CD4-positive, alpha-beta T cell (primary cell): ENCODE measurements around the gene GFOD2. TPM values are rescaled to one million over a fixed set of nuclear protein-coding genes. Genes with fewer than 3 reads are reported as not detected.

ENCODE experiments used
- ATAC-seq: fragments of 200-7000 bp; cut with Tn5 transposase; one replicate; pipeline ENCODE4 v1.10.0; 2022; ENCODE audit warnings: mild to moderate bottlenecking; ENCODE audit not compliant: poor library complexity
- CTCF ChIA-PET: fragments of 350-600 bp; sonication (Branson Sonifier 250); formaldehyde crosslinking; loops from one replicate; lab custom pipeline; 2021; ENCODE audit warnings: antibody characterized with exemption, inconsistent platforms; lab: Charles Lee
- POLR2A ChIA-PET: fragments of 350-600 bp; sonication (Branson Sonifier 250); formaldehyde crosslinking; loops from one replicate; lab custom pipeline; 2021; ENCODE audit warnings: antibody characterized with exemption, inconsistent platforms; lab: Charles Lee
- DNase-seq, 14 experiments: peaks; one replicate each; pipeline ENCODE4 v3.0.0-alpha.2; 2013 to 2020; ENCODE audit warnings: mixed read lengths in 2 of 14
- H3K27ac ChIP-seq, 2 donors: one replicate each; pipeline versions ENCODE4 v1.5.1 to v1.7.0; 2013; ENCODE audit warnings: low read length in 2 of 2, low read depth in 1 of 2, mild to moderate bottlenecking in 1 of 2
- H3K27me3 ChIP-seq, 2 experiments: 1 replicate in 1 of 2; 2 replicates in 1 of 2; pipeline versions ENCODE4 v1.6.1 to v1.7.0; 2013; ENCODE audit warnings: low read length in 2 of 2, control low read depth in 1 of 2, mild to moderate bottlenecking in 1 of 2, moderate library complexity in 1 of 2; ENCODE audit not compliant: insufficient read depth in 2 of 2, control insufficient read depth in 1 of 2
- H3K36me3 ChIP-seq: one replicate; pipeline ENCODE4 v1.6.1; 2013; ENCODE audit warnings: low read length, control low read depth; ENCODE audit not compliant: insufficient read depth
- H3K4me1 ChIP-seq: one replicate; pipeline ENCODE4 v1.6.1; 2013; ENCODE audit warnings: low read length, control low read depth; ENCODE audit not compliant: insufficient read depth
- H3K4me3 ChIP-seq: one replicate; pipeline ENCODE4 v1.5.1; 2013; ENCODE audit warnings: mild to moderate bottlenecking, low read length, moderate library complexity
- H3K9me3 ChIP-seq, 2 experiments: 1 replicate in 1 of 2; 2 replicates in 1 of 2; pipeline versions ENCODE4 v1.6.1 to v1.7.0; 2013; ENCODE audit warnings: low read length in 2 of 2, mild to moderate bottlenecking in 2 of 2, control low read depth in 1 of 2, moderate library complexity in 1 of 2; ENCODE audit not compliant: control insufficient read depth in 1 of 2, insufficient read depth in 1 of 2
- H3K27ac Mint-ChIP-seq: one replicate; pipeline ENCODE4 v1.8.0; 2020; ENCODE audit warnings: mixed read lengths
- H3K27me3 Mint-ChIP-seq: one replicate; pipeline ENCODE4 v1.8.0; 2021; ENCODE audit warnings: mixed read lengths
- H3K36me3 Mint-ChIP-seq: one replicate; pipeline ENCODE4 v1.8.0; 2021; ENCODE audit warnings: low read depth, mixed read lengths
- H3K4me1 Mint-ChIP-seq: one replicate; pipeline ENCODE4 v1.8.0; 2021; ENCODE audit warnings: low read depth, mixed read lengths
- H3K4me3 Mint-ChIP-seq: one replicate; pipeline ENCODE4 v1.8.0; 2020; ENCODE audit warnings: mild to moderate bottlenecking, mixed read lengths
- H3K9me3 Mint-ChIP-seq: one replicate; pipeline ENCODE4 v1.8.0; 2020; ENCODE audit warnings: mixed read lengths
- CTCF ChIP-seq: fragments of 200-600 bp; IDR thresholded peaks from one replicate; pipeline ENCODE4 v1.8.0; 2022; ENCODE audit warnings: antibody characterized with exemption, mild to moderate bottlenecking
- intact Hi-C, 2 experiments: fragments of 100-400 bp; cut with DNase I in 1 of 2; cut with micrococcal nuclease in 1 of 2; formaldehyde crosslinking; loops; one replicate each; pipeline versions ENCODE4 v1.15.1 to v1.9.0; 2023 to 2025; cut with DNase I, micrococcal nuclease
- total RNA-seq, 174 experiments: library from RNA in 2 of 174; stranded (reverse) in 2 of 174; gene quantifications; one replicate each; pipeline ENCODE4 v1.2.3 and lab custom pipeline; 2021 to 2026

The GFOD2 gene
- total RNA-seq, 2 experiments from 2014 or later, result 2.8 to 3.7 TPM

GRCh38 chr16:67656344-67657016, 62.6 kb downstream of the GFOD2 start:
- Mint-ChIP-seq H3K36me3 (peaks cover 46% of the 10 kb centered on the region), H3K9me3 (no peaks in the 10 kb centered on the region), H3K4me1 (peaks cover 18% of the 10 kb centered on the region), H3K27me3 (no peaks in the 10 kb centered on the region), H3K4me3 (peak overlapping the region; percentile 68), H3K27ac (no peak overlapping the region)
- intact Hi-C loops, result no loop called here
- POLR2A ChIA-PET, result interaction anchor here (1.3 kb wide), 1 partner anchor 11 kb away, joined by 4 read pairs; the partner anchor contains the start of gene CARMIL2
- Histone ChIP-seq H3K27me3 (no peaks in the 10 kb centered on the region), H3K27ac (no peak overlapping the region), H3K4me1 (peaks cover 26% of the 10 kb centered on the region), H3K4me3 (no peak overlapping the region), H3K36me3 (peaks cover 62% of the 10 kb centered on the region), H3K9me3 (no peaks in the 10 kb centered on the region)
- no peak for TF ChIP-seq CTCF
- CTCF ChIA-PET, result no interaction called here
- DNase-seq, result peak in 1 of 14 experiments; percentile 22
- no peak for ATAC-seq

GRCh38 chr16:67655363-67655762, 63.8 kb downstream of the GFOD2 start:
- TF ChIP-seq CTCF, result no peak
- H3K27ac Mint-ChIP-seq, result peak overlapping the region; percentile 24
- POLR2A ChIA-PET, result no interaction called here
- H3K9me3 ChIP-seq, result no peaks in the 10 kb centered on the region
- CTCF ChIA-PET, result no interaction called here
- no peaks in the 10 kb centered on the region for H3K27me3 ChIP-seq
- H3K27ac ChIP-seq, result no peak overlapping the region
- DNase-seq (no peak), ATAC-seq (no peak)
- no peak overlapping the region for H3K4me3 ChIP-seq
- H3K36me3 ChIP-seq, result peaks cover 73% of the 10 kb centered on the region
- H3K4me1 Mint-ChIP-seq, result peaks cover 16% of the 10 kb centered on the region
- H3K9me3 Mint-ChIP-seq, result no peaks in the 10 kb centered on the region
- intact Hi-C loops, result no loop called here
- peak overlapping the region; percentile 43 for H3K4me3 Mint-ChIP-seq
- no peaks in the 10 kb centered on the region for H3K27me3 Mint-ChIP-seq
- H3K36me3 Mint-ChIP-seq, result peaks cover 53% of the 10 kb centered on the region
- H3K4me1 ChIP-seq, result peaks cover 22% of the 10 kb centered on the region

GRCh38 chr16:67654403-67654911, 64.7 kb downstream of the GFOD2 start:
- Mint-ChIP-seq H3K27ac (no peak overlapping the region), H3K4me3 (no peak overlapping the region), H3K9me3 (no peaks in the 10 kb centered on the region), H3K4me1 (peaks cover 21% of the 10 kb centered on the region), H3K27me3 (no peaks in the 10 kb centered on the region), H3K36me3 (peaks cover 59% of the 10 kb centered on the region)
- Histone ChIP-seq H3K9me3 (no peaks in the 10 kb centered on the region), H3K36me3 (peaks cover 82% of the 10 kb centered on the region), H3K4me1 (peaks cover 20% of the 10 kb centered on the region), H3K4me3 (no peak overlapping the region), H3K27me3 (no peaks in the 10 kb centered on the region), H3K27ac (no peak overlapping the region)
- ATAC-seq (no peak), DNase-seq (peak in 1 of 14 experiments; percentile 25)
- intact Hi-C loops, result no loop called here
- POLR2A ChIA-PET, result no interaction called here
- TF ChIP-seq CTCF, result no peak
- CTCF ChIA-PET, result no interaction called here
